Upper lobe of left lung (tissue), 4 donors: ENCODE measurements around the gene BTAF1.

Source experiments
- CTCF ChIP-seq, 6 experiments: fragments of 450-650 bp in 4 of 6; fragments of 200-600 bp in 2 of 6; sonication (generic) in 2 of 6; IDR thresholded peaks; one replicate each; pipeline ENCODE4 v1.5.1; 2016 to 2019; ENCODE audit warnings: antibody characterized with exemption in 6 of 6
- POLR2AphosphoS5 ChIP-seq, 2 donors: sonication (generic); formaldehyde crosslinking; IDR thresholded peaks; one replicate each; pipeline ENCODE4 v1.5.1; 2017; ENCODE audit warnings: antibody characterized with exemption in 2 of 2

- TF ChIP-seq POLR2AphosphoS5 (IDR thresholded peaks at IDR 0.05): no peak
- no peak for TF ChIP-seq CTCF (IDR thresholded peaks at IDR 0.05)
Observed at GRCh38 chr10:91875156-91875555, 48.4 kb upstream of the BTAF1 start.
